ENCODE data around the gene DPP8. TPM values are rescaled to one million over a fixed set of nuclear protein-coding genes. Genes with fewer than 3 reads are reported as not detected.

Gene DPP8
- total and polyA plus RNA-seq, 2 donors (not counting 1 experiment from before 2014, with no cell fraction given), result 17.1 to 65.2 TPM

- H3K79me2 ChIP-seq (ENCODE audit: control insufficient read depth, insufficient read depth, low read length), result peaks cover 65% of the 10 kb centered on the region
- no peaks in the 10 kb centered on the region for H3K9me3 ChIP-seq (ENCODE audit: control extremely low read depth in 1 of 3, control insufficient read depth in 2 of 3, insufficient read depth in 1 of 3, low read length in 2 of 3)
- DNase-seq, result no peak
These were observed 22.8 kb upstream of the DPP8 start for GRCh38 chr15:65540314-65540713.

GRCh38 chr15:65535192-65535591, 17.7 kb upstream of the DPP8 start:
- intact Hi-C loops (cut with micrococcal nuclease), result loop anchor here (10.0 kb wide), 1 partner anchor 960 kb away; the partner anchor contains the start of gene SNAPC5
- Histone ChIP-seq H3K4me3 (ENCODE audit: control extremely low read depth in 1 of 5, extremely low read depth in 1 of 5, insufficient read depth in 1 of 5, low read depth in 2 of 5, low read length in 4 of 5) (no peak overlapping the region), H3K27me3 (replicated peaks in 1 of 4; ENCODE audit: control extremely low read depth in 1 of 4, control insufficient read depth in 3 of 4, insufficient read depth in 4 of 4, low read length in 3 of 4) (no peaks in the 10 kb centered on the region), H3K36me3 (replicated peaks in 1 of 2; ENCODE audit: control extremely low read depth in 1 of 2, control insufficient read depth in 1 of 2, extremely low read depth in 1 of 2, insufficient read depth in 2 of 2, low read length in 1 of 2) (no peaks in the 10 kb centered on the region), H3K9ac (ENCODE audit: low read length) (no peak overlapping the region), H4K20me1 (ENCODE audit: control insufficient read depth, insufficient read depth, low read length, poor library complexity, severe bottlenecking) (no peaks in the 10 kb centered on the region), H2AFZ (ENCODE audit: insufficient read depth, low read depth, low read length, poor library complexity, severe bottlenecking) (no peak overlapping the region), H3K27ac (ENCODE audit: low read length in 2 of 2) (no peak overlapping the region), H3K79me2 (ENCODE audit: control insufficient read depth, insufficient read depth, low read length) (peaks cover 83% of the 10 kb centered on the region), H3K4me2 (replicated peaks; ENCODE audit: low read depth, low read length, poor library complexity, severe bottlenecking) (no peak overlapping the region), H3K4me1 (ENCODE audit: control insufficient read depth in 2 of 2, insufficient read depth in 2 of 2, low read length in 2 of 2) (peaks cover 0 to 3% of the 10 kb centered on the region in 2 donors), H3K9me3 (ENCODE audit: control extremely low read depth in 1 of 3, control insufficient read depth in 2 of 3, insufficient read depth in 1 of 3, low read length in 2 of 3) (no peaks in the 10 kb centered on the region)
- 100% methylated on average over 1 of the region's 4 CpGs for WGBS (ENCODE audit: insufficient coverage)
- ChIA-PET POLR2A (no interaction called here), CTCF (interaction anchor here (1.3 kb wide), 1 partner anchor 334 kb away, joined by 3 read pairs; the partner anchor contains the start of gene RAB11A)
- TF ChIP-seq EZH2 (IDR thresholded peaks at IDR 0.05; ENCODE audit: borderline replicate concordance, insufficient read depth, low read depth, low read length, poor library complexity, severe bottlenecking) (no peak), CTCF (IDR thresholded peaks at IDR 0.05) (no peak)
- Mint-ChIP-seq H3K27me3 (no peaks in the 10 kb centered on the region), H3K27ac (no peak overlapping the region), H3K9me3 (ENCODE audit: insufficient read depth) (no peaks in the 10 kb centered on the region), H3K4me3 (no peak overlapping the region), H3K4me1 (peaks cover 17% of the 10 kb centered on the region)
- DNase-seq (no peak), ATAC-seq (ENCODE audit: low read depth) (no peak)

More at GRCh38 chr15:65540314-65540713, 22.8 kb upstream of the DPP8 start:
- Histone ChIP-seq H4K20me1 (ENCODE audit: control insufficient read depth, insufficient read depth, low read length, poor library complexity, severe bottlenecking) (no peaks in the 10 kb centered on the region), H3K36me3 (replicated peaks in 1 of 2; ENCODE audit: control extremely low read depth in 1 of 2, control insufficient read depth in 1 of 2, extremely low read depth in 1 of 2, insufficient read depth in 2 of 2, low read length in 1 of 2) (no peaks in the 10 kb centered on the region), H2AFZ (ENCODE audit: insufficient read depth, low read depth, low read length, poor library complexity, severe bottlenecking) (no peak overlapping the region), H3K27ac (ENCODE audit: low read length in 2 of 2) (no peak overlapping the region), H3K4me2 (replicated peaks; ENCODE audit: low read depth, low read length, poor library complexity, severe bottlenecking) (no peak overlapping the region), H3K9ac (ENCODE audit: low read length) (no peak overlapping the region), H3K27me3 (replicated peaks in 1 of 4; ENCODE audit: control extremely low read depth in 1 of 4, control insufficient read depth in 3 of 4, insufficient read depth in 4 of 4, low read length in 3 of 4) (no peaks in the 10 kb centered on the region), H3K4me1 (ENCODE audit: control insufficient read depth in 2 of 2, insufficient read depth in 2 of 2, low read length in 2 of 2) (no peaks in the 10 kb centered on the region), H3K4me3 (ENCODE audit: control extremely low read depth in 1 of 5, extremely low read depth in 1 of 5, insufficient read depth in 1 of 5, low read depth in 2 of 5, low read length in 4 of 5) (no peak overlapping the region)
- TF ChIP-seq CTCF (IDR thresholded peaks at IDR 0.05) (no peak), EZH2 (IDR thresholded peaks at IDR 0.05; ENCODE audit: borderline replicate concordance, insufficient read depth, low read depth, low read length, poor library complexity, severe bottlenecking) (no peak)
- 100% methylated on average over 1 of the region's 1 CpG for WGBS (ENCODE audit: insufficient coverage)
- Mint-ChIP-seq H3K27ac (no peak overlapping the region), H3K4me3 (no peak overlapping the region), H3K27me3 (no peaks in the 10 kb centered on the region), H3K4me1 (peaks cover 3% of the 10 kb centered on the region), H3K9me3 (ENCODE audit: insufficient read depth) (no peaks in the 10 kb centered on the region)
- ATAC-seq (ENCODE audit: low read depth), result no peak
- POLR2A ChIA-PET, result no interaction called here
- intact Hi-C loops (cut with micrococcal nuclease), result no loop called here
- CTCF ChIA-PET, result no interaction called here

All from B cell (primary cell).